K562 (cell line): ENCODE data around the gene LIX1. TPM values are rescaled to one million over a fixed set of nuclear protein-coding genes. Genes with fewer than 3 reads are reported as not detected.

Experiments used
- ATAC-seq: fragments of 200-7000 bp; cut with Tn5 transposase; 3 replicates; pipeline ENCODE4 v1.9.1; 2020; ENCODE audit warnings: moderate library complexity
- BruUV-seq: library from RNA; stranded (reverse); fragments of 400-500 nt; replicated peaks from 2 replicates; lab custom pipeline; 2021; lab: Mats Ljungman, UMichigan
- CTCF ChIA-PET: fragments of 300-600 bp; formaldehyde crosslinking; extraction: SDS; loops from one replicate; lab custom pipeline; 2021; ENCODE audit warnings: low intra/inter-chr PET ratio; lab: Yijun Ruan, JAX
- POLR2A ChIA-PET: fragments of 300-600, 350-650 bp; sonication (Branson Sonifier 250); formaldehyde crosslinking; extraction: SDS; loops from one replicate; lab custom pipeline; 2021; ENCODE audit warnings: antibody characterized with exemption, inconsistent platforms; lab: Yijun Ruan, JAX
- DNase-seq, 4 experiments: peaks; one replicate each; pipeline versions ENCODE4 v3.0.0 to v3.0.0-alpha.2; 2011 to 2018; ENCODE audit warnings: low spot score in 3 of 4, mixed read lengths in 3 of 4; ENCODE audit errors: extremely low read depth in 1 of 4
- FAIRE-seq: peaks from 2 replicates; lab custom pipeline; 2011; peaks lifted over from hg19 to GRCh38; lab: Jason Lieb, UNC
- H2AFZ ChIP-seq: 2 replicates; pipeline ENCODE4 v1.6.0; 2011; ENCODE audit warnings: low read depth, low read length, control low read depth, inconsistent platforms
- H3K27ac ChIP-seq: fragments of 200-600 bp; 3 replicates; pipeline ENCODE4 v1.8.0; 2011; ENCODE audit warnings: low read depth, mild to moderate bottlenecking, control low read depth, inconsistent platforms, low read length, moderate library complexity, mixed read lengths; ENCODE audit errors: extremely low read depth
- H3K27me3 ChIP-seq, 2 experiments: fragments of 300-600 bp in 1 of 2; 2 replicates in 1 of 2; 3 replicates in 1 of 2; pipeline versions ENCODE4 v1.6.0 to v1.8.0; 2011; ENCODE audit warnings: inconsistent platforms in 2 of 2, low read length in 2 of 2, mild to moderate bottlenecking in 1 of 2, mixed read lengths in 1 of 2, moderate library complexity in 1 of 2; ENCODE audit not compliant: control insufficient read depth in 2 of 2, insufficient read depth in 2 of 2
- H3K36me3 ChIP-seq: fragments of 300-600 bp; 3 replicates; pipeline ENCODE4 v1.8.0; 2011; ENCODE audit warnings: mild to moderate bottlenecking, low read length, inconsistent platforms; ENCODE audit not compliant: control insufficient read depth, insufficient read depth
- H3K4me1 ChIP-seq, 2 experiments: fragments of 200-600 bp in 1 of 2; replicated peaks in 1 of 2; 2 replicates in 1 of 2; 3 replicates in 1 of 2; pipeline versions ENCODE4 v1.5.1 to v1.8.0; 2011; ENCODE audit warnings: inconsistent platforms in 2 of 2, low read length in 2 of 2, mild to moderate bottlenecking in 1 of 2, mixed read lengths in 1 of 2, moderate library complexity in 1 of 2; ENCODE audit not compliant: control insufficient read depth in 2 of 2, insufficient read depth in 2 of 2
- H3K4me2 ChIP-seq: 2 replicates; pipeline ENCODE4 v1.6.1; 2011; ENCODE audit warnings: low read length, control low read depth, inconsistent platforms, mixed read lengths; ENCODE audit not compliant: insufficient read depth
- H3K4me3 ChIP-seq: fragments of 200-600 bp; sonication (generic), shearing (Covaris generic); 2 replicates; pipeline ENCODE4 v1.5.1; 2016; ENCODE audit warnings: control low read depth, inconsistent platforms
- H3K79me2 ChIP-seq: fragments of 200-600 bp; 3 replicates; pipeline ENCODE4 v1.8.0; 2011; ENCODE audit warnings: low read length, inconsistent platforms; ENCODE audit not compliant: control insufficient read depth, insufficient read depth
- H3K9ac ChIP-seq, 2 experiments: 2 replicates each; pipeline versions ENCODE4 v1.6.0 to v1.6.1; 2011; ENCODE audit warnings: low read depth in 2 of 2, low read length in 2 of 2, control low read depth in 1 of 2, inconsistent platforms in 1 of 2, mild to moderate bottlenecking in 1 of 2, mixed read lengths in 1 of 2; ENCODE audit not compliant: insufficient read depth in 1 of 2
- H3K9me1 ChIP-seq: one replicate; pipeline ENCODE4 v1.6.0; 2011; ENCODE audit warnings: inconsistent platforms, mild to moderate bottlenecking, low read length, moderate library complexity; ENCODE audit not compliant: control insufficient read depth, insufficient read depth
- H3K9me3 ChIP-seq: replicated peaks from 2 replicates; pipeline ENCODE4 v1.5.1; 2011; ENCODE audit warnings: low read depth, low read length, inconsistent platforms; ENCODE audit not compliant: control insufficient read depth, insufficient read depth
- H4K20me1 ChIP-seq: replicated peaks from 2 replicates; pipeline ENCODE4 v1.6.1; 2011; ENCODE audit warnings: low read length, inconsistent platforms, mixed read lengths; ENCODE audit not compliant: control insufficient read depth, insufficient read depth
- ATF1 ChIP-seq, 2 experiments: fragments of 450-650 bp in 1 of 2; IDR thresholded peaks; 2 replicates each; pipeline ENCODE4 v1.6.1; 2016; ENCODE audit warnings: missing compliant biosample characterization in 1 of 2, missing genetic modification characterization in 1 of 2
- ETV6 ChIP-seq, 3 experiments: fragments of 150-350 bp in 1 of 3; sonication (generic) in 1 of 3; formaldehyde crosslinking in 1 of 3; IDR thresholded peaks; 2 replicates each; pipeline versions ENCODE4 v1.6.1 to v1.8.0; 2014 to 2022; ENCODE audit warnings: borderline replicate concordance in 2 of 3, low read depth in 2 of 3, antibody characterized with exemption in 1 of 3, low read length in 1 of 3, mild to moderate bottlenecking in 1 of 3, missing genetic modification reagents in 1 of 3
- EWSR1 ChIP-seq: fragments of 450-650 bp; IDR thresholded peaks from 2 replicates; pipeline ENCODE4 v1.6.1; 2018; ENCODE audit warnings: borderline replicate concordance, mild to moderate bottlenecking, low read depth, moderate library complexity; ENCODE audit not compliant: partially characterized antibody
- FOXP1 ChIP-seq: sonication (generic); formaldehyde crosslinking; IDR thresholded peaks from 2 replicates; pipeline ENCODE4 v1.8.0; 2022; ENCODE audit warnings: mild to moderate bottlenecking, missing genetic modification reagents
- HEY1 ChIP-seq: fragments of 250-450 bp; sonication (Bioruptor Pico); IDR thresholded peaks from 2 replicates; pipeline ENCODE4 v1.5.0; 2020; ENCODE audit warnings: mild to moderate bottlenecking, moderate library complexity, borderline replicate concordance
- L3MBTL2 ChIP-seq: fragments of 450-650 bp; IDR thresholded peaks from 2 replicates; pipeline ENCODE4 v1.6.1; 2016; ENCODE audit warnings: mild to moderate bottlenecking, moderate library complexity
- MXI1 ChIP-seq: IDR thresholded peaks from 2 replicates; pipeline ENCODE4 v1.6.1; 2011; ENCODE audit warnings: low read depth, mild to moderate bottlenecking, improper control_type of control experiment, low read length
- SIN3B ChIP-seq: fragments of 450-650 bp; IDR thresholded peaks from 2 replicates; pipeline ENCODE4 v1.6.1; 2017; ENCODE audit warnings: low read depth, mild to moderate bottlenecking, moderate library complexity
- SIRT6 ChIP-seq: IDR thresholded peaks from one replicate; pipeline ENCODE4 v1.6.1; 2012; ENCODE audit warnings: low read depth, mild to moderate bottlenecking, control low read depth, inconsistent platforms, low read length, moderate library complexity
- WGBS: fragments of 100-300 bp; shearing (Covaris generic); methylation state at CpG from one replicate; pipeline ENCODE4 v1.1.6; 2016; ENCODE audit warnings: low coverage, mixed read lengths; ENCODE audit not compliant: insufficient coverage; ENCODE audit errors: missing lambda C conversion rate; 5-methylcytosine and 5-hydroxymethylcytosine counted together
- in situ Hi-C: fragments of 300-500 bp; cut with MboI; formaldehyde crosslinking; loops from 4 replicates; pipeline ENCODE4 v1.15.0; 2018; ENCODE audit warnings: inconsistent platforms, mixed read lengths
- intact Hi-C: fragments of 100-400 bp; cut with micrococcal nuclease; formaldehyde crosslinking; loops from 2 replicates; pipeline ENCODE4 v1.14.2; 2022
- polyA plus RNA-seq, 8 experiments: library from polyadenylated mRNA; depleted of rRNA in 4 of 8; stranded (reverse) in 5 of 8; unstranded in 3 of 8; fragments of >200 nt; fragmentation: Nextera tagmentation in 2 of 8; fragmentation: Illumina TruSeq in 1 of 8; extraction: Ambion mirVana in 2 of 8; extraction: Trizol in 1 of 8; gene quantifications; 2 replicates each; pipeline versions ENCODE4 v1.2.1 to v1.2.3, GENCODE V29; 2011 to 2014; ENCODE audit warnings: inconsistent platforms in 1 of 8, missing spikeins in 1 of 8
- total RNA-seq, 7 experiments: library from RNA; depleted of rRNA in 6 of 7; stranded (reverse); fragments of >200 nt in 6 of 7; fragmentation: Illumina TruSeq in 2 of 7; extraction: Trizol in 2 of 7; gene quantifications; 2 replicates each; pipeline versions ENCODE4 v1.2.1 to v1.2.3, GENCODE V29; 2011 to 2021; ENCODE audit warnings: low replicate concordance in 1 of 7
- TF ChIP-seq, protein P1 (sequence below): fragments of 450-650 bp; IDR thresholded peaks from 2 replicates; pipeline ENCODE4 v1.7.1; 2018; ENCODE audit warnings: mild to moderate bottlenecking, low read depth; ENCODE audit not compliant: partially characterized antibody
- TF ChIP-seq, protein P2 (sequence below): sonication (generic); formaldehyde crosslinking; IDR thresholded peaks from 2 replicates; pipeline ENCODE4 v1.8.1; 2023; ENCODE audit warnings: mild to moderate bottlenecking, missing genetic modification reagents

LIX1 gene
- total and polyA plus RNA-seq, 9 of the 15 experiments (the other 6 are each of a cell fraction or from before 2014, with no cell fraction given) = 0.01 to 0.18 TPM; not detected in 7

DNA sequence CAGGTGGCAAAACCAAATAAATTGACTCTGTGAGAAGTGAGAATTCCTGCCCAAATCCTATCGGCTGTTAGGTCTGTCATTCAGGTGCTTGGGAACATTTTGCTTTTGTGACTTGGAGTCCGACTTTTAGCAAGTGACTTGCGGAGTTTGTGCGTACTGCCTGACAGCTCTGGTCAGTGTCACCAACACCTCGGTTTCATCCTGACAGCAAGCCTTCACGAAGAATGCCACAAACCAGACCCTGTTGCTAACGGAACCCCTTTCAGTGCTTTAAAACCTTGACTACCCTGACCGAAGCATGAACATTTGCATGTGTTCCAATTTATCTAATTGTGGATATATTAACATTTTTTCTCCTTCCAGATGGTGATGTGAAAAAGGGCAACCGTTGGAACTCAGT is 26.5 kb downstream of the LIX1 start:
- no peak overlapping the region for H3K4me3 ChIP-seq
- intact Hi-C loops (no loop called here), in situ Hi-C loops (no loop called here)
- H3K9ac ChIP-seq = no peak overlapping the region
- no peak for TF ChIP-seq HEY1
- TF ChIP-seq L3MBTL2 = no peak
- TF ChIP-seq FOXP1 = no peak
- no peak for TF ChIP-seq MXI1
- TF ChIP-seq SIN3B = no peak
- no peak for TF ChIP-seq ATF1 (CRISPR knock-in tag; IDR thresholded peaks at IDR 0.05)
- TF ChIP-seq ATF1 (tag; IDR thresholded peaks at IDR 0.05) = no peak
- ChIA-PET POLR2A (interaction anchor here (0.6 kb wide), 1 partner anchor 19 kb away, joined by 4 read pairs; no protein-coding TSS in a partner anchor), CTCF (no interaction called here)
- H2AFZ ChIP-seq = no peak overlapping the region
- H3K4me1 ChIP-seq = no peaks in the 10 kb centered on the region
- H4K20me1 ChIP-seq = no peaks in the 10 kb centered on the region
- ATAC-seq = no peak
- H3K79me2 ChIP-seq = no peaks in the 10 kb centered on the region
- H3K36me3 ChIP-seq = no peaks in the 10 kb centered on the region
- WGBS = 47% methylated on average over 9 of the region's 9 CpGs
- no peaks in the 10 kb centered on the region for H3K9me3 ChIP-seq
- no TSS peak for BruUV-seq
- no peak overlapping the region for H3K4me2 ChIP-seq
- H3K27me3 ChIP-seq = no peaks in the 10 kb centered on the region
- no peak for FAIRE-seq
- no peak for DNase-seq
- no peak overlapping the region for H3K27ac ChIP-seq
- no peaks in the 10 kb centered on the region for H3K9me1 ChIP-seq

DNA sequence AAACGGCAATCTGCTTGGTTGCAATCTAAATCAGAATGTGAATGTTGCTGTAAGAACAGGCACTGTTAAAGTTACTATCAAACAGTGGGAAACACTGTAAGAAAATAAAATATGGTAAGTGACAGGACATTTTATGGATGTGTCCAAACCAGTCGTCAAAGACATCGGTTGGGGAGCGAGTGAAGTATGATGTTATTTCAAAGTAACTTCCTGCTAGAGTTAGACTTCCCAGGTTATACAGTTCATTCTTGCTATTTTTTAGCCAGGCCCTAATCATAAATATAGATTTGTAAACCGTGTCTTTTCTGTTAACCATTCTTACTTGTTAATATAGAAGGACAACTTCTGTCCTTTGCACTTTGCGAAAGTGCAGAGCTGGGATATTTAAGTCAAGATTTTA is 30.2 kb downstream of the LIX1 start:
- 72% methylated on average over 6 of the region's 6 CpGs for WGBS
- intact Hi-C loops = no loop called here
- H3K27ac ChIP-seq = no peak overlapping the region
- no peaks in the 10 kb centered on the region for H3K36me3 ChIP-seq
- no peak overlapping the region for H3K4me3 ChIP-seq
- H3K27me3 ChIP-seq = no peaks in the 10 kb centered on the region
- in situ Hi-C loops = no loop called here
- no peak overlapping the region for H2AFZ ChIP-seq
- no peak for DNase-seq
- H3K9ac ChIP-seq = no peak overlapping the region
- no peaks in the 10 kb centered on the region for H3K9me3 ChIP-seq
- ChIA-PET POLR2A (no interaction called here), CTCF (no interaction called here)
- no peaks in the 10 kb centered on the region for H3K9me1 ChIP-seq
- BruUV-seq = no TSS peak
- H4K20me1 ChIP-seq = no peaks in the 10 kb centered on the region; the same call in 1 of the 2 replicates
- ATAC-seq = no peak
- H3K4me2 ChIP-seq = no peak overlapping the region
- H3K4me1 ChIP-seq = no peaks in the 10 kb centered on the region
- FAIRE-seq = no peak
- H3K79me2 ChIP-seq = no peaks in the 10 kb centered on the region
- TF ChIP-seq, protein P1, sequence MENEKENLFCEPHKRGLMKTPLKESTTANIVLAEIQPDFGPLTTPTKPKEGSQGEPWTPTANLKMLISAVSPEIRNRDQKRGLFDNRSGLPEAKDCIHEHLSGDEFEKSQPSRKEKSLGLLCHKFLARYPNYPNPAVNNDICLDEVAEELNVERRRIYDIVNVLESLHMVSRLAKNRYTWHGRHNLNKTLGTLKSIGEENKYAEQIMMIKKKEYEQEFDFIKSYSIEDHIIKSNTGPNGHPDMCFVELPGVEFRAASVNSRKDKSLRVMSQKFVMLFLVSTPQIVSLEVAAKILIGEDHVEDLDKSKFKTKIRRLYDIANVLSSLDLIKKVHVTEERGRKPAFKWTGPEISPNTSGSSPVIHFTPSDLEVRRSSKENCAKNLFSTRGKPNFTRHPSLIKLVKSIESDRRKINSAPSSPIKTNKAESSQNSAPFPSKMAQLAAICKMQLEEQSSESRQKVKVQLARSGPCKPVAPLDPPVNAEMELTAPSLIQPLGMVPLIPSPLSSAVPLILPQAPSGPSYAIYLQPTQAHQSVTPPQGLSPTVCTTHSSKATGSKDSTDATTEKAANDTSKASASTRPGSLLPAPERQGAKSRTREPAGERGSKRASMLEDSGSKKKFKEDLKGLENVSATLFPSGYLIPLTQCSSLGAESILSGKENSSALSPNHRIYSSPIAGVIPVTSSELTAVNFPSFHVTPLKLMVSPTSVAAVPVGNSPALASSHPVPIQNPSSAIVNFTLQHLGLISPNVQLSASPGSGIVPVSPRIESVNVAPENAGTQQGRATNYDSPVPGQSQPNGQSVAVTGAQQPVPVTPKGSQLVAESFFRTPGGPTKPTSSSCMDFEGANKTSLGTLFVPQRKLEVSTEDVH = no peak
- no peak for TF ChIP-seq SIRT6
- TF ChIP-seq EWSR1 = no peak
- TF ChIP-seq, protein P2, sequence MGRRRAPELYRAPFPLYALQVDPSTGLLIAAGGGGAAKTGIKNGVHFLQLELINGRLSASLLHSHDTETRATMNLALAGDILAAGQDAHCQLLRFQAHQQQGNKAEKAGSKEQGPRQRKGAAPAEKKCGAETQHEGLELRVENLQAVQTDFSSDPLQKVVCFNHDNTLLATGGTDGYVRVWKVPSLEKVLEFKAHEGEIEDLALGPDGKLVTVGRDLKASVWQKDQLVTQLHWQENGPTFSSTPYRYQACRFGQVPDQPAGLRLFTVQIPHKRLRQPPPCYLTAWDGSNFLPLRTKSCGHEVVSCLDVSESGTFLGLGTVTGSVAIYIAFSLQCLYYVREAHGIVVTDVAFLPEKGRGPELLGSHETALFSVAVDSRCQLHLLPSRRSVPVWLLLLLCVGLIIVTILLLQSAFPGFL (CRISPR knock-in tag) = no peak
- TF ChIP-seq ETV6 (IDR thresholded peaks at IDR 0.05; ENCODE audit: borderline replicate concordance in 1 of 2, low read depth in 2 of 2, low read length in 1 of 2) = no peak
- TF ChIP-seq ETV6 (CRISPR knock-in tag; IDR thresholded peaks at IDR 0.05; ENCODE audit: borderline replicate concordance) = no peak
